GM13976 (cell line): Measurements from ENCODE around the gene QSOX2.

Experiments
- DNase-seq: peaks from one replicate; pipeline ENCODE4 v3.0.0; 2012; ENCODE audit warnings: low spot score
- in situ Hi-C: fragments of 300-500 bp; cut with MboI; formaldehyde crosslinking; loops from one replicate; pipeline ENCODE4 v1.12.0; 2022; ENCODE audit warnings: low sequenced_read_pairs, mixed read lengths, inconsistent platforms; ENCODE audit not compliant: unreplicated experiment
- TF ChIP-seq, protein P1 (sequence below): IDR thresholded peaks from 2 replicates; pipeline ENCODE4 v1.5.1; 2012; ENCODE audit warnings: borderline replicate concordance, mild to moderate bottlenecking; ENCODE audit not compliant: insufficient read depth; ENCODE audit errors: extremely low read depth, missing control alignments, control extremely low read depth

Gene QSOX2

DNA sequence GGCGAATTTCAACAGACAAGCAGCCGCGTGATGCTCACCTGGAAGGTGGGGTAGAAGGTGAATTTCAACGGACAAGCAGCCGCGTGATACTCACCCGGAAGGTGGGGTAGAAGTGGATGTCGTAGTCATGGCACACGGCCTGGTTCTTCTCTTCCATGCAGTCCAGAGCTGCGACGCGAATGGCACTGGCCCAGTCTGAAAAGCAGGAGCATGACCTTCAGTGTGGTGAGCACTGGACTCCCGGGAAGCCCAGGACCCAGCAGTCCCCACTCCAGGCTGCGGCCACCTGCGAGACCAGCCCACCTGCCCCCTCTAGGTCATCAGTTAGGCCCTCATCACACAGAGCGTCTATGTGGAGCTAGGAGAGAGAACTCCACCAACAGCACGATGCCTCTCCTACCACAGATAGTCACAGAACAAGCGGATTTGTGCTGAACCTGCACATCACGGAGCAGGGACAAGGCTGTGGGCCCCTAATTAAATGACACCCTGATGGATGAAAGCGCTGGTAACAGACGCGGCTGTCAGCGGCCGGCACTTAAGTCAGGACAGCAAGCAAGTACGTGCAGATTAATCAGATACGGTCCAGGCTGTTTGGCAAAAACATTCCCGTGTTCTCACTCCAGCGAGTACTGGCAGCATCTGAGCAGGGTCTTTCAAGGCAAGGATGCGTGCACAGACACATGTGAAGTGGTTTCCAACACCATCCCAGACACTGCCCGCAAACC is 18.8 kb downstream of the QSOX2 start:
- DNase-seq = no peak
- in situ Hi-C loops = no loop called here
- TF ChIP-seq, protein P1, sequence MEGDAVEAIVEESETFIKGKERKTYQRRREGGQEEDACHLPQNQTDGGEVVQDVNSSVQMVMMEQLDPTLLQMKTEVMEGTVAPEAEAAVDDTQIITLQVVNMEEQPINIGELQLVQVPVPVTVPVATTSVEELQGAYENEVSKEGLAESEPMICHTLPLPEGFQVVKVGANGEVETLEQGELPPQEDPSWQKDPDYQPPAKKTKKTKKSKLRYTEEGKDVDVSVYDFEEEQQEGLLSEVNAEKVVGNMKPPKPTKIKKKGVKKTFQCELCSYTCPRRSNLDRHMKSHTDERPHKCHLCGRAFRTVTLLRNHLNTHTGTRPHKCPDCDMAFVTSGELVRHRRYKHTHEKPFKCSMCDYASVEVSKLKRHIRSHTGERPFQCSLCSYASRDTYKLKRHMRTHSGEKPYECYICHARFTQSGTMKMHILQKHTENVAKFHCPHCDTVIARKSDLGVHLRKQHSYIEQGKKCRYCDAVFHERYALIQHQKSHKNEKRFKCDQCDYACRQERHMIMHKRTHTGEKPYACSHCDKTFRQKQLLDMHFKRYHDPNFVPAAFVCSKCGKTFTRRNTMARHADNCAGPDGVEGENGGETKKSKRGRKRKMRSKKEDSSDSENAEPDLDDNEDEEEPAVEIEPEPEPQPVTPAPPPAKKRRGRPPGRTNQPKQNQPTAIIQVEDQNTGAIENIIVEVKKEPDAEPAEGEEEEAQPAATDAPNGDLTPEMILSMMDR = no peak

- peak; percentile 90 for DNase-seq
- in situ Hi-C loops = no loop called here
- TF ChIP-seq, protein P1 = peak; percentile 94
Measured at GRCh38 chr9:136225748-136226679, 19.6 kb downstream of the QSOX2 start.

GRCh38 chr9:136225366-136225747 is 20.3 kb downstream of the QSOX2 start:
- no peak for DNase-seq
- in situ Hi-C loops = no loop called here
- TF ChIP-seq, protein P1 = no peak

GRCh38 chr9:136223871-136224640 is 21.6 kb downstream of the QSOX2 start:
- in situ Hi-C loops = no loop called here
- TF ChIP-seq, protein P1 = no peak
- DNase-seq = no peak

DNA sequence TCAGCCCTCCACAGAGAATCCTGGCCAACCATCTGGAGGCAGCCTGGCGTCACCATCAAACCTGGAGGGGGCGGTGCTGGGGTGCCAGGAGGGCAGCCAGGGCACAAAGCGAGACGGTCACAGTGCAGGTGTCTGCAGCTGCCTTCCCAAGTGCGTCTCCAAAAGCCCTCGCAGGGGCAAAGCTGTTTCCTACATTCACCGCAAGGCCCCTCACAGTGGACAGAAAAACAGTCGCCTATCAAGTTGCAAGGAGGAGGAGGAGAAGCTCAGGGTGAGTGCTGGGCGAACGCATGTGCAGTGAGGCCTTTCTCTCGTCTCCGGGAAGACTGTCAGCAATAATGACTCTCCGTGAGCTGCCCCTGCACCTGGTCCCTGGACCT is 22.7 kb downstream of the QSOX2 start:
- TF ChIP-seq, protein P1 = no peak
- in situ Hi-C loops = no loop called here
- no peak for DNase-seq
